Lower leg skin (tissue), 4 donors: ENCODE results near the gene APOL2. TPM values are rescaled to one million over a fixed set of nuclear protein-coding genes. Genes with fewer than 3 reads are reported as not detected.
"Not testable (repeated sequence)": the region's sequence is repeated elsewhere in the genome, so short reads cannot be mapped to it uniquely, and the experiment has no call there.

Experiments
- DNase-seq, 2 donors: peaks; one replicate each; pipeline ENCODE4 v3.0.0-alpha.2; 2019; ENCODE audit warnings: low spot score in 2 of 2
- H3K4me3 ChIP-seq: fragments of 200-600 bp; sonication (generic); 2 replicates; pipeline ENCODE4 v1.5.1; 2017; ENCODE audit warnings: mild to moderate bottlenecking, low read depth; ENCODE audit not compliant: poor library complexity, severe bottlenecking
- POLR2A ChIP-seq, 2 donors: fragments of 450-650 bp; IDR thresholded peaks; one replicate each; pipeline ENCODE4 v1.6.1; 2016 to 2017; ENCODE audit warnings: antibody characterized with exemption in 2 of 2, mild to moderate bottlenecking in 1 of 2, moderate library complexity in 1 of 2
- WGBS, 2 donors: methylation state at CpG; one replicate each; pipeline ENCODE4 v1.1.5; 2018; 5-methylcytosine and 5-hydroxymethylcytosine counted together
- intact Hi-C: fragments of 100-400 bp; cut with DNase I; formaldehyde crosslinking; loops from one replicate; pipeline ENCODE4 v1.15.0; 2023; ENCODE audit warnings: low total_unique reads
- total RNA-seq, 4 donors: library from RNA; depleted of rRNA; stranded (reverse); fragments of >200 nt; gene quantifications; one replicate each; pipeline ENCODE4 v1.1.0, GENCODE V29; 2016
- TF ChIP-seq, protein P1 (sequence below), 3 donors: fragments of 450-650 bp; IDR thresholded peaks; one replicate each; pipeline ENCODE4 v1.5.1; 2016; ENCODE audit warnings: antibody characterized with exemption in 3 of 3, mild to moderate bottlenecking in 3 of 3, moderate library complexity in 2 of 3

APOL2 gene
- total RNA-seq, 4 donors from 2014 or later = 14.2 to 24.8 (median 20.0) TPM

DNA sequence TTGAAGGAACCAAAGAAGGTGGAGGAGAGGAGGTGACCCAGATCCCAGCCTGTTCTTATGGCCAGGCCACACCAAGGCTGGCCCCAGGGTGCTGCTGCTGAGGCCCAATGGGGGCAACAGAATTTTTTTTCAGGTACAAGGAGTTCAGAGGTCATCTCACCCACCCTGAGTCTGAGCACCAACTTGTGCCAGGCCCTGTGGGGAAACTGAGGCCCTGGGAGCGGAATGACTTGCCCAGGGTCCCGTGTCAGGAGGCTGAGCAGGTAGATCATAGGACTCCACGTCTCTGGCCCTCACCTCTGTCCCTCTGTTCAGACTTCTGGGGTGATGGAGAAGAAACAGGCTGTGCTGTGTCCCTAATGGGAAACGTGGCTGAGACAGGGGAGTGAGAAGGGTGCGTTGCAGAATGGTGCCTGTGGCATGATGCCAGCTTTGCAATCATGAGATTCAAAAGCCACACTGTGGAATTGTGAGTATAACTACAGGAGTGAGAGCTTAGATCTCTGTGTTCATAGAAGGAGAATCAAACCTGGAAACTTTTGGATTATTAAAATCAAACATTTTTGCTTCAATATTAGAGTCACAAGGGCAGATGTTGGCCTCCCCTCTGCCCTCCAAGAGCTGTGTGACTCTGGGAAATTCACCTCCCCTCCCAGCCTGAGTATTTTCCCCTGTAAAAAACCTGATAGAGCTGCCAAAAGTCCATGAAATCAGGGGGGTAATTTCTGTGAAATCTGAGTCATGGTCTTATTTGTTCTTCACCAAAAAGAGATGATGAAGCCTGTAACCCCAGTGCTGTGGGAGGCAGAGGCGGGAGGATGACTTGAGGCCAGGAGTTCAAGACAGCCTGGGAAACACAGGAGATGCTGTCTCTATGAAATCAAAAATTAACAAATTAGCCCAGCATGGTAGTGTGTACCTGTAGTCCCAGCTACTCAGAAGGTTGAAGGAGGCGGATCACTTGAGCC lies 14.5 kb upstream of the APOL2 start:
- 67 to 69% methylated on average over 7 of the region's 7 CpGs for WGBS, 2 donors
- TF ChIP-seq, protein P1, sequence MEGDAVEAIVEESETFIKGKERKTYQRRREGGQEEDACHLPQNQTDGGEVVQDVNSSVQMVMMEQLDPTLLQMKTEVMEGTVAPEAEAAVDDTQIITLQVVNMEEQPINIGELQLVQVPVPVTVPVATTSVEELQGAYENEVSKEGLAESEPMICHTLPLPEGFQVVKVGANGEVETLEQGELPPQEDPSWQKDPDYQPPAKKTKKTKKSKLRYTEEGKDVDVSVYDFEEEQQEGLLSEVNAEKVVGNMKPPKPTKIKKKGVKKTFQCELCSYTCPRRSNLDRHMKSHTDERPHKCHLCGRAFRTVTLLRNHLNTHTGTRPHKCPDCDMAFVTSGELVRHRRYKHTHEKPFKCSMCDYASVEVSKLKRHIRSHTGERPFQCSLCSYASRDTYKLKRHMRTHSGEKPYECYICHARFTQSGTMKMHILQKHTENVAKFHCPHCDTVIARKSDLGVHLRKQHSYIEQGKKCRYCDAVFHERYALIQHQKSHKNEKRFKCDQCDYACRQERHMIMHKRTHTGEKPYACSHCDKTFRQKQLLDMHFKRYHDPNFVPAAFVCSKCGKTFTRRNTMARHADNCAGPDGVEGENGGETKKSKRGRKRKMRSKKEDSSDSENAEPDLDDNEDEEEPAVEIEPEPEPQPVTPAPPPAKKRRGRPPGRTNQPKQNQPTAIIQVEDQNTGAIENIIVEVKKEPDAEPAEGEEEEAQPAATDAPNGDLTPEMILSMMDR (IDR thresholded peaks at IDR 0.05) = no peak
- TF ChIP-seq POLR2A (IDR thresholded peaks at IDR 0.05) = no peak
- intact Hi-C loops = no loop called here
- H3K4me3 ChIP-seq = no peak overlapping the region
- no peak for DNase-seq

DNA sequence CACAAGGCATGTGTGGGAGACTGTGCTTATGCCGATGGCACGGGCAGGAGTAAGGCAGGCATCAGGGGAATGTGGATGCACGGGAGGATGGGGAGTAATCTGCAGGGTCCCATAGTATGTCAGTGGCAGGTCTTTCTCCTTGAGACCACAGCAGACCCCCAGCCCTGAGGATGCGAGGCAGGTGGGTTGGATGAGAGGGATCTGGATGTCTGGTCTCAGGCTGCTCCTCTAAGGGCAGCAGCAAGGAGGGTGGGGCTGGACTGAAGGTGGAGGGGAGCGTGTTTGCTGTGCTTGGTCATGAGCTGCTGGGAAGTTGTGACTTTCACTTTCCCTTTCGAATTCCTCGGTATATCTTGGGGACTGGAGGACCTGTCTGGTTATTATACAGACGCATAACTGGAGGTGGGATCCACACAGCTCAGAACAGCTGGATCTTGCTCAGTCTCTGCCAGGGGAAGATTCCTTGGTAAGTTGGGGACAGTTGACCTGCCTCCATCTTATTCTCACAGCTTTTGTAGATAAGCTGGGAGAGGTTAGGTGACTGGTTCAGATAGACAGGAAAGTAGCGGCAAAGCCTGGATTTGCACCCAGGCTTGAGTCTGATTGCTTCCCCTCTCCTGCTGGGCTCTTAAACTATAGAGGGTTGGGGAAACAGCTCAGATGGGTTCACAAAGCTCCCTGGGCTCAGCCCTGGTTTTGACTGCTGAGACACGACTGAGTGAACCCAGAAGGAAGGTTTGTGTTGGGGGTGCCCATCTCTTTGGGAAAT lies 13.6 kb upstream of the APOL2 start, which contains the start of gene APOL1:
TSS of gene APOL1 (plus strand) at position 380 of the 769 bp plus-strand sequence. CDS start 1,823 bp downstream, outside the sequence.
- 48 to 52% methylated on average over 10 of the region's 10 CpGs for WGBS, 2 donors
- TF ChIP-seq, protein P1 (IDR thresholded peaks at IDR 0.05) = no peak
- no peak for TF ChIP-seq POLR2A (IDR thresholded peaks at IDR 0.05)
- DNase-seq = no peak
- intact Hi-C loops = no loop called here
- H3K4me3 ChIP-seq = no peak within 1 kb of the TSS

DNA sequence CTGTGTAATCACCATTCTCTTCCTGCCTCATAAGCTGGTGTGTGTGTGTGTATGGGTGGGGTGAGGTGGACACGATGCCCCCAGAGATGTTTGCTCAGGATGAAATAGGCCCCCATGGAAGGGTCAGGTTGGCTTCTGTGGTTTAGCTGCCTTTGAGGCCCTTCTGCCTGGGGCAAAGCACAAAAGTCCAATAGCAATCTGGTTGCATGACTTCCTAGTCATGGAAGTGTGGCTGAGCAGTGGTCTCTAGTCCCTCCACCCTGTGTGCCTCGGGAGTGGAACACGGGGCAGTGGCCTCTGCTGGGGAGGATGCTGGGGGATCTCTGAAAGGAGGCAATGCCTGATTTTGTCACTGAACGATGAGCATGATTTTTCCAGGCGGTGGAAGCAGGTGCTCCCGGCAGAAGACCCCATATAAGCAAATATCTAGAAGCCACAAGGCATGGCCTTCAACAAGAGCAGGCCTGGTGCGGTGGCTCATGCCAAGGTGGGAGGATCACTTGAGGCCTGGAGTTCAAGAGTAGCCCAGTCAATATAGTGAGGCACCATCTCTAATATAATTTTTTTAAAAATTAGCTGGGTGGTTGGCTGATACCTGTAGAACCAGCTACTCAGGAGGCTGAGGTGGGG lies 12.8 kb upstream of the APOL2 start:
- 93 to 99% methylated on average over 7 of the region's 7 CpGs for WGBS, 2 donors
- intact Hi-C loops, DNase-seq, H3K4me3 ChIP-seq: not testable (repeated sequence)

DNA sequence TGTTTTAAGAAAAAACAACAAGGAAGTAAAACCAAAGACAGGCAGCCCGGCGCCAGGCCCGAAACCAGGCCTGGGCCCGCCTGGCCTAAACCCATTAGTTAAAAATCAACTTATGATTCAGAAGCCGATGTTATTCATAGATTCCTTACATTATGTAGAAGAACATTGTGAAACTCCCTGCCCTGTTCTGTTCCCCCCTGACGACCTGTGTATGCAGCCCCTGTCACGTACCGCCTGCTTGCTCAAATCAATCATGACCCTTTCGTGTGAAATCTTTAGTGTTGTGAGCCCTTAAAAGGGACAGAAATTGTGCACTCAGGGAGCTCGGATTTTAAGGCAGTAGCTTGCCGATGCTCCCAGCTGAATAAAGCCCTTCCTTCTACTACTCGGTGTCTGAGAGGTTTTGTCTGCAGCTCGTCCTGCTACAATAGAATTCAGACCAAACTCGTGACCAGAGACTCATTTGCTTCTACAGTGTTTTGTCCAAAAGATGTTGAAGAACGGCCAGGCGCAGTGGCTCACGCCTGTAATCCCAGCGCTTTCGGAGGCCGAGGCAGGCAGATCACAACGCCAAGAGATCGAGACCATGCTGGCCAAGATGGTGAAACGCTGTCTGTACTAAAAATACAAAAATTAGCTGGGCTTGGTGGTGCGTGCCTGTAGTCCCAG lies 11.1 kb upstream of the APOL2 start:
- H3K4me3 ChIP-seq, DNase-seq, intact Hi-C loops: not testable (repeated sequence)
- WGBS, 2 donors = 90% methylated on average over 24 of the region's 24 CpGs

DNA sequence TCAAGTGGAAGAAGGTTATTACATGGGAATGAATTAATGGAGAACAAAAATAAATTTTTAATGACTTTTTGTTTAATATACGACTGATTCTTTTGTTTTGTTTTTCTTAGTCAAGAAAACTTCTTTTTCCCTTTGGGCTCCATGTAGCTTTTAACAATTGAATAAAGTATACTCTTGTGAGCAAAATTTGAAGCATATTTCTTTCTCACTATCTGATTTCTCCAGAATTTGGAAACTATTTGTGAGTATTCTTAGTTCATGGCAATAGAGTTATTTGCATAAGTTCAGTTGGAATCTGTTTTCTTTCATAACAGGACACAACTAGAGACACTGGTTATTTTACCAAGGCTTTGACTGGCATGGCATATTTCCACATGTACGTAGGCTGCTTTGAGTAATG lies 9.8 kb upstream of the APOL2 start:
- H3K4me3 ChIP-seq = no peak overlapping the region
- TF ChIP-seq, protein P1 (IDR thresholded peaks at IDR 0.05) = no peak
- no peak for TF ChIP-seq POLR2A (IDR thresholded peaks at IDR 0.05)
- no peak for DNase-seq
- 93 to 97% methylated on average over 2 of the region's 2 CpGs for WGBS, 2 donors
- intact Hi-C loops = no loop called here

DNA sequence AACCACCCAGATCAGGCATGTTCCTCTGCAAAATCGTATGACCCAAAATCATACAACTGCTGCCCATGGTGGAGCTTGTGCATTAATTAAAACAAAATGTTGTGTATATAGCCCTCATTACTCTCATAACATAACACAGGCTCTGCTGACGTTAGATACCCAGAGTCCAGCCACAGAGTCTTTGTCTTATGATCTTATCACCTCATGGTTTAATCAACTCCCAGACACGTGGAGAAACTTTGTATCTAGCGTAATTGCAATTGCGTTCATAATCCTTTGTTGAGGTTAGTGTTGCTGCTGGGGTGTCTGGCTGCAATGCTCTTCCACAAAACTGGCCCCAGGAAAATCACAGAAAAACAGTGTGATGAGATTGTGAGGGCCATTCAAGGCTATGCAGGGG lies 8.6 kb upstream of the APOL2 start:
- no peak for DNase-seq
- intact Hi-C loops = no loop called here
- no peak for TF ChIP-seq POLR2A (IDR thresholded peaks at IDR 0.05)
- TF ChIP-seq, protein P1 (IDR thresholded peaks at IDR 0.05) = no peak
- WGBS, 2 donors = 58 to 69% methylated on average over 5 of the region's 5 CpGs
- no peak overlapping the region for H3K4me3 ChIP-seq
